ENCODE data around the gene FNBP1. TPM values are rescaled to one million over a fixed set of nuclear protein-coding genes. Genes with fewer than 3 reads are reported as not detected.
"Not testable (repeated sequence)": the region's sequence is repeated elsewhere in the genome, so short reads cannot be mapped to it uniquely, and the experiment has no call there.

FNBP1 gene
- polyA plus RNA-seq, 3 donors = 4.3 to 20.1 (median 10.9) TPM

GRCh38 chr9:130026583-130027340 lies 16.2 kb downstream of the FNBP1 start:
- WGBS, 3 donors = 58 to 94% (median 85%) methylated on average over 2 of the region's 2 CpGs
- H3K27ac ChIP-seq (ENCODE audit: low read depth, low read length) = no peak overlapping the region

GRCh38 chr9:130024597-130024994 lies 18.4 kb downstream of the FNBP1 start:
- WGBS, 3 donors = 72 to 88% (median 76%) methylated on average over 5 of the region's 5 CpGs
- no peak overlapping the region for H3K27ac ChIP-seq (ENCODE audit: low read depth, low read length)

- 79 to 92% (median 88%) methylated on average over 3 of the region's 3 CpGs for WGBS, 3 donors
- H3K27ac ChIP-seq (ENCODE audit: low read depth, low read length) = no peak overlapping the region
Observed at GRCh38 chr9:130023994-130024596, 18.9 kb downstream of the FNBP1 start.

- no peak overlapping the region for H3K27ac ChIP-seq (ENCODE audit: low read depth, low read length)
- WGBS, 3 donors = 69 to 83% (median 71%) methylated on average over 7 of the region's 7 CpGs
Observed at GRCh38 chr9:130023144-130023787, 19.7 kb downstream of the FNBP1 start.

GRCh38 chr9:130022566-130023143 lies 20.3 kb downstream of the FNBP1 start:
- H3K27ac ChIP-seq (ENCODE audit: low read depth, low read length) = no peak overlapping the region
- 81 to 85% (median 85%) methylated on average over 8 of the region's 8 CpGs for WGBS, 3 donors

GRCh38 chr9:130021842-130022241 lies 21.1 kb downstream of the FNBP1 start:
- not testable (repeated sequence) for H3K27ac ChIP-seq (ENCODE audit: low read depth, low read length)
- 94 to 100% (median 96%) methylated on average over 3 of the region's 3 CpGs for WGBS, 3 donors

GRCh38 chr9:130021123-130021522 lies 21.9 kb downstream of the FNBP1 start:
- 64 to 75% (median 64%) methylated on average over 2 of the region's 2 CpGs for WGBS, 3 donors
- no peak overlapping the region for H3K27ac ChIP-seq (ENCODE audit: low read depth, low read length)

- H3K27ac ChIP-seq (ENCODE audit: low read depth, low read length) = no peak overlapping the region
- WGBS, 3 donors = 51 to 61% (median 55%) methylated on average over 7 of the region's 7 CpGs
Observed at GRCh38 chr9:130020618-130021017, 22.4 kb downstream of the FNBP1 start.

- no peak overlapping the region for H3K27ac ChIP-seq (ENCODE audit: low read depth, low read length)
- WGBS, 3 donors = 91 to 94% (median 94%) methylated on average over 4 of the region's 4 CpGs
Observed at GRCh38 chr9:130018265-130018664, 24.7 kb downstream of the FNBP1 start.

GRCh38 chr9:130017510-130017909 lies 25.5 kb downstream of the FNBP1 start:
- WGBS, 3 donors = 94 to 97% (median 95%) methylated on average over 8 of the region's 8 CpGs
- H3K27ac ChIP-seq (ENCODE audit: low read depth, low read length) = not testable (repeated sequence)

GRCh38 chr9:130017076-130017475 lies 25.9 kb downstream of the FNBP1 start:
- WGBS, 3 donors = 46 to 76% (median 72%) methylated on average over 2 of the region's 2 CpGs
- no peak overlapping the region for H3K27ac ChIP-seq (ENCODE audit: low read depth, low read length)

- H3K27ac ChIP-seq (ENCODE audit: low read depth, low read length) = no peak overlapping the region
- 95 to 98% (median 97%) methylated on average over 5 of the region's 5 CpGs for WGBS, 3 donors
Observed at GRCh38 chr9:130015353-130016019, 27.5 kb downstream of the FNBP1 start.

- 77 to 88% (median 86%) methylated on average over 2 of the region's 2 CpGs for WGBS, 3 donors
Observed at GRCh38 chr9:130013326-130013725, 29.7 kb downstream of the FNBP1 start.

GRCh38 chr9:130010151-130010988 lies 32.6 kb downstream of the FNBP1 start:
- 77 to 90% (median 85%) methylated on average over 5 of the region's 5 CpGs for WGBS, 3 donors
- no peak overlapping the region for H3K27ac ChIP-seq (ENCODE audit: low read depth, low read length)

More at GRCh38 chr9:130013326-130013725, 29.7 kb downstream of the FNBP1 start:
- H3K27ac ChIP-seq (ENCODE audit: low read depth, low read length) = no peak overlapping the region

- WGBS, 3 donors = 94 to 97% (median 96%) methylated on average over 10 of the region's 10 CpGs
- H3K27ac ChIP-seq (ENCODE audit: low read depth, low read length) = not testable (repeated sequence)
Observed at GRCh38 chr9:130009546-130009945, 33.4 kb downstream of the FNBP1 start.

GRCh38 chr9:130008538-130008937 lies 34.5 kb downstream of the FNBP1 start:
- no peak overlapping the region for H3K27ac ChIP-seq (ENCODE audit: low read depth, low read length)
- WGBS, 3 donors = 43 to 72% (median 67%) methylated on average over 5 of the region's 5 CpGs

- H3K27ac ChIP-seq (ENCODE audit: low read depth, low read length) = not testable (repeated sequence)
- 96 to 99% (median 99%) methylated on average over 6 of the region's 6 CpGs for WGBS, 3 donors
Observed at GRCh38 chr9:130006952-130007351, 36.0 kb downstream of the FNBP1 start.
